Ascending aorta (tissue), 2 donors: ENCODE results near the gene HOXA10. TPM values are rescaled to one million over a fixed set of nuclear protein-coding genes. Genes with fewer than 3 reads are reported as not detected.
A peak's percentile ranks its signal among the peaks of the same experiment; 100 is the strongest.

Experiments
- DNase-seq, 2 donors: peaks; one replicate each; pipeline ENCODE4 v3.0.0-alpha.2; 2019; ENCODE audit warnings: low spot score in 2 of 2
- H3K27ac ChIP-seq, 2 donors: fragments of 200-600 bp; sonication (generic); one replicate each; pipeline ENCODE4 v1.5.1; 2016 to 2017; ENCODE audit warnings: mild to moderate bottlenecking in 1 of 2
- H3K27me3 ChIP-seq: fragments of 200-600 bp; sonication (generic); one replicate; pipeline ENCODE4 v1.5.1; 2017
- H3K36me3 ChIP-seq, 2 donors: fragments of 200-600 bp; sonication (generic); one replicate each; pipeline ENCODE4 v1.5.1; 2016
- H3K4me1 ChIP-seq, 2 donors: fragments of 200-600 bp; sonication (generic); one replicate each; pipeline ENCODE4 v1.5.1; 2016 to 2017; ENCODE audit warnings: mild to moderate bottlenecking in 1 of 2
- H3K4me3 ChIP-seq, 2 donors: fragments of 200-600 bp; sonication (generic); one replicate each; pipeline ENCODE4 v1.5.1; 2016 to 2017; ENCODE audit warnings: mild to moderate bottlenecking in 1 of 2
- H3K9me3 ChIP-seq, 2 donors: fragments of 200-600 bp; sonication (generic); one replicate each; pipeline ENCODE4 v1.5.1; 2016
- intact Hi-C: fragments of 100-400 bp; cut with DNase I; formaldehyde crosslinking; loops from one replicate; pipeline ENCODE4 v1.15.1; 2023
- total RNA-seq: library from RNA; depleted of rRNA; stranded (reverse); fragments of >200 nt; gene quantifications from one replicate; pipeline ENCODE4 v1.1.0, GENCODE V29; 2016
- TF ChIP-seq, protein P1 (sequence below), 3 experiments: fragments of 200-600 bp in 2 of 3; fragments of 450-650 bp in 1 of 3; sonication (generic) in 2 of 3; IDR thresholded peaks; one replicate each; pipeline ENCODE4 v1.5.1; 2016 to 2019; ENCODE audit warnings: antibody characterized with exemption in 3 of 3, mild to moderate bottlenecking in 1 of 3, moderate library complexity in 1 of 3

Gene HOXA10
- total RNA-seq, 1 donor from 2014 or later = not detected

DNA sequence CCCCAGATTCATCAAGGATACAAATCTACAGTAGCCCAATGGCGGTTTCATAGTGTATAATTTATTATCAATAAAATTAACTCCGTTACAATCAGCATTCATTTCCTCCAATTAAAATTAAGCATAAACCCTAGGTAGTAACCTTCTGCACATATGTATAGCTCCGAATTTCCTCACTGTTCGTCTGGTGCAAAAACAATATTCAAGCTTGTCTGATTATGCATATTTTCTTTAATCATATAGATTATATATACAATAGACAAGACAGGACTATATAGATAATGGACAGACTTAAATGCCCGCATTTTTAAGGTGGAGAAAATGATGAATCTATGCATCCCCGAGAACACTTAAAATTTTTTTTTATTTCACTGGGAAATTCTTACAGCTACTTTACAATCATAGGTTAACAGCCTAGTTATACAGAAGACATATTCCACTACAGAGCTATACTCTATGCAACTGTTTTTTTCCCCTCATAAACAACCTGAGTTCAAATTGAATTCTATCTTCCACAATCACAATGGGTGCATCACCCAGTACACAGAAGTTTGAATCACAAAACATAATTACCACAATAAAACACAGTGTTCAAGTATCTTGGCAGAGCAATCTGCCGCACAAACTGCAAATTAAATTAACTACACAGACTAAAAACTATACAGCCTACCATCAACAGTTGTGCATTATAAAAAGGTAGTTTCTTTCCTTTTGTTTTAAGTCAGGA is 11.4 kb downstream of the HOXA10 start:
- Histone ChIP-seq H3K4me3 (no peak overlapping the region), H3K4me1 (peaks cover 0 to 4% of the 10 kb centered on the region in 2 donors)
- intact Hi-C loops = loop anchor here (10.0 kb wide), 1 partner anchor 1268 kb away; no protein-coding TSS in a partner anchor

GRCh38 chr7:27161721-27162560 is 12.2 kb downstream of the HOXA10 start:
- intact Hi-C loops = loop anchor here (1.0 to 10.0 kb wide), 3 partner anchors 475 to 1267 kb away; no protein-coding TSS in a partner anchor
- H3K27me3 ChIP-seq = peaks cover 21% of the 10 kb centered on the region
- no peak overlapping the region for H3K27ac ChIP-seq
- H3K9me3 ChIP-seq = no peaks in the 10 kb centered on the region
- DNase-seq = peak in 1 of 2 donors; percentile 63
- H3K4me3 ChIP-seq = peak overlapping the region; percentile 47 to 72
- TF ChIP-seq, protein P1, sequence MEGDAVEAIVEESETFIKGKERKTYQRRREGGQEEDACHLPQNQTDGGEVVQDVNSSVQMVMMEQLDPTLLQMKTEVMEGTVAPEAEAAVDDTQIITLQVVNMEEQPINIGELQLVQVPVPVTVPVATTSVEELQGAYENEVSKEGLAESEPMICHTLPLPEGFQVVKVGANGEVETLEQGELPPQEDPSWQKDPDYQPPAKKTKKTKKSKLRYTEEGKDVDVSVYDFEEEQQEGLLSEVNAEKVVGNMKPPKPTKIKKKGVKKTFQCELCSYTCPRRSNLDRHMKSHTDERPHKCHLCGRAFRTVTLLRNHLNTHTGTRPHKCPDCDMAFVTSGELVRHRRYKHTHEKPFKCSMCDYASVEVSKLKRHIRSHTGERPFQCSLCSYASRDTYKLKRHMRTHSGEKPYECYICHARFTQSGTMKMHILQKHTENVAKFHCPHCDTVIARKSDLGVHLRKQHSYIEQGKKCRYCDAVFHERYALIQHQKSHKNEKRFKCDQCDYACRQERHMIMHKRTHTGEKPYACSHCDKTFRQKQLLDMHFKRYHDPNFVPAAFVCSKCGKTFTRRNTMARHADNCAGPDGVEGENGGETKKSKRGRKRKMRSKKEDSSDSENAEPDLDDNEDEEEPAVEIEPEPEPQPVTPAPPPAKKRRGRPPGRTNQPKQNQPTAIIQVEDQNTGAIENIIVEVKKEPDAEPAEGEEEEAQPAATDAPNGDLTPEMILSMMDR (IDR thresholded peaks at IDR 0.05) = no peak
- H3K36me3 ChIP-seq = no peaks in the 10 kb centered on the region
- H3K4me1 ChIP-seq = peaks cover 0 to 4% of the 10 kb centered on the region in 2 donors

More for the DNA sequence above, 11.4 kb downstream of the HOXA10 start:
- DNase-seq = no peak
- TF ChIP-seq, protein P1 (IDR thresholded peaks at IDR 0.05) = no peak
- Histone ChIP-seq H3K27ac (no peak overlapping the region), H3K27me3 (peaks cover 25% of the 10 kb centered on the region), H3K9me3 (no peaks in the 10 kb centered on the region), H3K36me3 (no peaks in the 10 kb centered on the region)

- Histone ChIP-seq H3K4me1 (peaks cover 0 to 3% of the 10 kb centered on the region in 2 donors), H3K36me3 (no peaks in the 10 kb centered on the region), H3K9me3 (no peaks in the 10 kb centered on the region), H3K4me3 (peak overlapping the region; percentile 47 to 72), H3K27ac (no peak overlapping the region), H3K27me3 (peaks cover 14% of the 10 kb centered on the region)
- intact Hi-C loops = loop anchor here (1.0 to 10.0 kb wide), 3 partner anchors 474 to 1266 kb away; no protein-coding TSS in a partner anchor
- peak in 1 of 2 donors; percentile 65 for DNase-seq
- TF ChIP-seq, protein P1 (IDR thresholded peaks at IDR 0.05) = no peak
Observed at GRCh38 chr7:27161214-27161720, 12.9 kb downstream of the HOXA10 start.

DNA sequence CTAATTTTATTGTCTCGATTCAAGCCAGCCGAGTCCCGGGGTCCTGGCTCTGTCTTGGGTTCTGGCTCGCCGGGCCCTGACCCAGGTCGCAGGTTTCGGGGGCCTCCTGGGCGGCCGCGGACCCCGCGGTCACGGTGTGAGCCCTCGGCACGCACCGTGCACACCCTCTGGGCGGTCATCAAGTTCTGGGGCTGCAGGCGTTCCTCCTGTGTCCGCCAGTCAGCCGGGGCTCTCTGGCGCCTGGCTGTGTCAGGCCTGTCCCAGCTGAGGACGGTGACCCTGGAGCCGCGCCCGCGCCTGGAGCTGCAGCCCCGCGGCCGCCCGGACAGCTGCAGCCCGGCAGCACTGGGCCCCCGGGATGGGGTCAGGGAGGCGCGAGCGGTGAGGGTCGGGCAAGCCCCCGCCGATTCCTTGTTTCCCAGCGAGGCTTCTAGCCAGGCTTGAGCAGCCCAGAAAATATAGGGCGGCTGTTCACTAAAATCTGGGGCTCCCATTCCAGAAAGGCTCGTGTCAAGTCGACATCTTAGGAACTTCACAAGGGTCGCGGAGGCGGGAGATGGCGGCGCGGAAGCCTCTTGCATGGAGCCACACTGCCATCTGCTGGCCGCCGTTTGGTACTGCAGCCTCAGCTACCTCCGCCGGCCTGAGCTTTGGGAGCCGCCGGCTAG is 13.4 kb downstream of the HOXA10 start:
- peak in 1 of 2 donors; percentile 93 for DNase-seq
- intact Hi-C loops = loop anchor here (1.0 to 10.0 kb wide), 3 partner anchors 474 to 1266 kb away; no protein-coding TSS in a partner anchor
- Histone ChIP-seq H3K9me3 (no peaks in the 10 kb centered on the region), H3K36me3 (no peaks in the 10 kb centered on the region), H3K4me3 (peak overlapping the region; percentile 47 to 72), H3K27ac (peak overlapping the region in 1 of 2 donors; percentile 51), H3K27me3 (peaks cover 11% of the 10 kb centered on the region), H3K4me1 (no peaks in the 10 kb centered on the region)
- TF ChIP-seq, protein P1 (IDR thresholded peaks at IDR 0.05) = peak; percentile 97 to 100 (median 99)

DNA sequence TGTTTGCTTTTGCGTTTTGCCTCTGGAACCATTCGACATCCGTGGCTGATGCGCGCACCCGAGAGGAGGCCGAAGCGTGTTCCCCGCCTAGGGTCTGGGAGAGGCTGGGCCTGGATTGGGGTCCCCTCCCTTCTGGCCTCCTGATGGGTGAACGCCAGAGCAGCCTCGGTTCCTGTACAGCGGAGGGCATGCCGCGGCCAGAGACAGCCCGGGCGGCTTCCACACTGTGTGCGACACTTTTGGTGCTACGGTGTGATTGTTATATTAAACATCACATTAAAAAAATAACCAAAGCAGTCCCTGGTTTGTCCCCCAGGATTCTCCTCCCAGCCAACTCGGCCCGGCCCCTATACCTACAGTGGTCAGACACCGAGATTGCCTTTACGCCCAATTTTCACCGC is 14.0 kb downstream of the HOXA10 start:
- H3K4me3 ChIP-seq = peak overlapping the region; percentile 47 to 72
- no peaks in the 10 kb centered on the region for H3K36me3 ChIP-seq
- intact Hi-C loops = loop anchor here (2.0 to 10.0 kb wide), 2 partner anchors 473 to 1265 kb away; no protein-coding TSS in a partner anchor
- TF ChIP-seq, protein P1 (IDR thresholded peaks at IDR 0.05) = no peak
- peak in 1 of 2 donors; percentile 63 for DNase-seq
- peaks cover 9% of the 10 kb centered on the region for H3K27me3 ChIP-seq
- no peak overlapping the region for H3K27ac ChIP-seq
- H3K9me3 ChIP-seq = no peaks in the 10 kb centered on the region
- peaks cover 3 to 4% of the 10 kb centered on the region in 2 donors for H3K4me1 ChIP-seq
